CMK (cell line): ENCODE measurements around the gene TYRP1.

Experiments
- DNase-seq: peaks from one replicate; pipeline ENCODE4 v3.0.0-alpha.2; 2010; ENCODE audit warnings: low read depth

Gene TYRP1

GRCh38 chr9:12696931-12697622, 3.9 kb downstream of the TYRP1 start:
- DNase-seq = no peak

GRCh38 chr9:12697719-12698118, 4.5 kb downstream of the TYRP1 start:
- DNase-seq = no peak

- no peak for DNase-seq
These were observed 5.1 kb downstream of the TYRP1 start for GRCh38 chr9:12698266-12698665.

- DNase-seq = no peak
These were observed 5.8 kb downstream of the TYRP1 start for GRCh38 chr9:12698986-12699385.

GRCh38 chr9:12699529-12699928, 6.3 kb downstream of the TYRP1 start:
- no peak for DNase-seq

GRCh38 chr9:12701126-12701525, 7.9 kb downstream of the TYRP1 start:
- DNase-seq = no peak

- no peak for DNase-seq
These were observed 9.1 kb downstream of the TYRP1 start for GRCh38 chr9:12702160-12702758.

- no peak for DNase-seq
These were observed 10.8 kb downstream of the TYRP1 start for GRCh38 chr9:12703996-12704395.

GRCh38 chr9:12705738-12706391, 12.7 kb downstream of the TYRP1 start:
- no peak for DNase-seq

- DNase-seq = no peak
These were observed 15.5 kb downstream of the TYRP1 start for GRCh38 chr9:12708562-12709298.

GRCh38 chr9:12712532-12712931, 19.3 kb downstream of the TYRP1 start:
- DNase-seq = no peak

- no peak for DNase-seq
These were observed 22.1 kb downstream of the TYRP1 start for GRCh38 chr9:12715268-12715667.

- DNase-seq = no peak
These were observed 23.8 kb downstream of the TYRP1 start for GRCh38 chr9:12716823-12717600.

- no peak for DNase-seq
These were observed 24.7 kb downstream of the TYRP1 start for GRCh38 chr9:12717907-12718306.

- no peak for DNase-seq
These were observed 25.4 kb downstream of the TYRP1 start for GRCh38 chr9:12718482-12719026.

- DNase-seq = no peak
These were observed 26.2 kb downstream of the TYRP1 start for GRCh38 chr9:12719431-12719830.

- DNase-seq = no peak
These were observed 27.4 kb downstream of the TYRP1 start for GRCh38 chr9:12720551-12720950.

- no peak for DNase-seq
These were observed 28.9 kb downstream of the TYRP1 start for GRCh38 chr9:12722131-12722530.

GRCh38 chr9:12723409-12724028, 30.3 kb downstream of the TYRP1 start:
- DNase-seq = no peak

- DNase-seq = no peak
These were observed 33.6 kb downstream of the TYRP1 start for GRCh38 chr9:12726795-12727194.

- DNase-seq = no peak
These were observed 37.0 kb downstream of the TYRP1 start for GRCh38 chr9:12730198-12730597.
